ENCODE data around the gene ACOX3.
"Not testable (repeated sequence)": the region's sequence is repeated elsewhere in the genome, so short reads cannot be mapped to it uniquely, and the experiment has no call there.

Gene ACOX3

GRCh38 chr4:8395504-8396296 lies 44.8 kb downstream of the ACOX3 start:
- Mint-ChIP-seq H3K4me3 (no peak overlapping the region), H3K27me3 (no peaks in the 10 kb centered on the region), H3K9me3 (ENCODE audit: low read depth) (no peaks in the 10 kb centered on the region), H3K4me1 (ENCODE audit: low read depth) (no peaks in the 10 kb centered on the region), H3K36me3 (no peaks in the 10 kb centered on the region), H3K27ac (no peak overlapping the region)

GRCh38 chr4:8394806-8395205 lies 45.7 kb downstream of the ACOX3 start:
- Mint-ChIP-seq H3K4me1 (ENCODE audit: low read depth) (no peaks in the 10 kb centered on the region), H3K4me3 (no peak overlapping the region), H3K27me3 (no peaks in the 10 kb centered on the region), H3K27ac (no peak overlapping the region), H3K36me3 (no peaks in the 10 kb centered on the region), H3K9me3 (ENCODE audit: low read depth) (no peaks in the 10 kb centered on the region)

- H3K27me3 Mint-ChIP-seq, result no peaks in the 10 kb centered on the region
- H3K36me3 Mint-ChIP-seq, result no peaks in the 10 kb centered on the region
- H3K27ac Mint-ChIP-seq, result no peak overlapping the region
- H3K4me1 Mint-ChIP-seq (ENCODE audit: low read depth), result no peaks in the 10 kb centered on the region
- no peak overlapping the region for H3K4me3 Mint-ChIP-seq
- no peaks in the 10 kb centered on the region for H3K9me3 Mint-ChIP-seq (ENCODE audit: low read depth)
Observed at GRCh38 chr4:8394061-8394519, 46.4 kb downstream of the ACOX3 start.

GRCh38 chr4:8393593-8394038 lies 46.9 kb downstream of the ACOX3 start:
- H3K4me3 Mint-ChIP-seq, result no peak overlapping the region

GRCh38 chr4:8392591-8393190 lies 47.8 kb downstream of the ACOX3 start:
- Mint-ChIP-seq H3K4me3 (no peak overlapping the region), H3K4me1 (ENCODE audit: low read depth) (no peaks in the 10 kb centered on the region), H3K27me3 (no peaks in the 10 kb centered on the region), H3K27ac (no peak overlapping the region), H3K36me3 (no peaks in the 10 kb centered on the region), H3K9me3 (ENCODE audit: low read depth) (no peaks in the 10 kb centered on the region)

More at GRCh38 chr4:8393593-8394038, 46.9 kb downstream of the ACOX3 start:
- no peaks in the 10 kb centered on the region for H3K9me3 Mint-ChIP-seq (ENCODE audit: low read depth)
- no peaks in the 10 kb centered on the region for H3K27me3 Mint-ChIP-seq
- no peaks in the 10 kb centered on the region for H3K4me1 Mint-ChIP-seq (ENCODE audit: low read depth)
- H3K36me3 Mint-ChIP-seq, result no peaks in the 10 kb centered on the region
- no peak overlapping the region for H3K27ac Mint-ChIP-seq

- Mint-ChIP-seq H3K4me1 (ENCODE audit: low read depth) (no peaks in the 10 kb centered on the region), H3K36me3 (no peaks in the 10 kb centered on the region), H3K4me3 (no peak overlapping the region), H3K27me3 (no peaks in the 10 kb centered on the region), H3K9me3 (ENCODE audit: low read depth) (no peaks in the 10 kb centered on the region), H3K27ac (no peak overlapping the region)
Observed at GRCh38 chr4:8391972-8392371, 48.6 kb downstream of the ACOX3 start.

GRCh38 chr4:8391071-8391470 lies 49.5 kb downstream of the ACOX3 start:
- Mint-ChIP-seq H3K9me3 (ENCODE audit: low read depth) (no peaks in the 10 kb centered on the region), H3K4me1 (ENCODE audit: low read depth) (no peaks in the 10 kb centered on the region), H3K4me3 (no peak overlapping the region), H3K36me3 (no peaks in the 10 kb centered on the region), H3K27ac (no peak overlapping the region), H3K27me3 (no peaks in the 10 kb centered on the region)

- H3K36me3 Mint-ChIP-seq, result no peaks in the 10 kb centered on the region
- no peak overlapping the region for H3K27ac Mint-ChIP-seq
- no peak overlapping the region for H3K4me3 Mint-ChIP-seq
- H3K4me1 Mint-ChIP-seq (ENCODE audit: low read depth), result no peaks in the 10 kb centered on the region
- no peaks in the 10 kb centered on the region for H3K27me3 Mint-ChIP-seq
- no peaks in the 10 kb centered on the region for H3K9me3 Mint-ChIP-seq (ENCODE audit: low read depth)
Observed at GRCh38 chr4:8390577-8390976, 49.9 kb downstream of the ACOX3 start.

GRCh38 chr4:8388528-8388870 lies 52.0 kb downstream of the ACOX3 start:
- no peaks in the 10 kb centered on the region for H3K4me1 Mint-ChIP-seq (ENCODE audit: low read depth)
- no peaks in the 10 kb centered on the region for H3K27me3 Mint-ChIP-seq
- no peaks in the 10 kb centered on the region for H3K36me3 Mint-ChIP-seq
- no peak overlapping the region for H3K27ac Mint-ChIP-seq
- H3K4me3 Mint-ChIP-seq, result no peak overlapping the region
- no peaks in the 10 kb centered on the region for H3K9me3 Mint-ChIP-seq (ENCODE audit: low read depth)

GRCh38 chr4:8387615-8388527 lies 52.7 kb downstream of the ACOX3 start:
- Mint-ChIP-seq H3K4me3 (no peak overlapping the region), H3K4me1 (ENCODE audit: low read depth) (no peaks in the 10 kb centered on the region), H3K36me3 (no peaks in the 10 kb centered on the region), H3K27ac (no peak overlapping the region), H3K27me3 (no peaks in the 10 kb centered on the region), H3K9me3 (ENCODE audit: low read depth) (no peaks in the 10 kb centered on the region)

GRCh38 chr4:8387194-8387593 lies 53.3 kb downstream of the ACOX3 start:
- Mint-ChIP-seq H3K4me1 (ENCODE audit: low read depth) (no peaks in the 10 kb centered on the region), H3K4me3 (no peak overlapping the region), H3K27me3 (no peaks in the 10 kb centered on the region), H3K36me3 (no peaks in the 10 kb centered on the region), H3K27ac (no peak overlapping the region), H3K9me3 (ENCODE audit: low read depth) (no peaks in the 10 kb centered on the region)

GRCh38 chr4:8386731-8387130 lies 53.8 kb downstream of the ACOX3 start:
- Mint-ChIP-seq H3K36me3 (no peaks in the 10 kb centered on the region), H3K4me3 (no peak overlapping the region), H3K27ac (no peak overlapping the region), H3K27me3 (no peaks in the 10 kb centered on the region), H3K9me3 (ENCODE audit: low read depth) (no peaks in the 10 kb centered on the region), H3K4me1 (ENCODE audit: low read depth) (no peaks in the 10 kb centered on the region)

GRCh38 chr4:8386131-8386530 lies 54.4 kb downstream of the ACOX3 start:
- not testable (repeated sequence) for H3K27me3 Mint-ChIP-seq; H3K9me3 Mint-ChIP-seq (ENCODE audit: low read depth); H3K4me3 Mint-ChIP-seq; H3K4me1 Mint-ChIP-seq (ENCODE audit: low read depth); H3K27ac Mint-ChIP-seq; H3K36me3 Mint-ChIP-seq

- no peak overlapping the region for H3K4me3 Mint-ChIP-seq
- H3K9me3 Mint-ChIP-seq (ENCODE audit: low read depth), result no peaks in the 10 kb centered on the region
- H3K36me3 Mint-ChIP-seq, result no peaks in the 10 kb centered on the region
- no peaks in the 10 kb centered on the region for H3K4me1 Mint-ChIP-seq (ENCODE audit: low read depth)
- no peak overlapping the region for H3K27ac Mint-ChIP-seq
- no peaks in the 10 kb centered on the region for H3K27me3 Mint-ChIP-seq
Observed at GRCh38 chr4:8385611-8386010, 54.9 kb downstream of the ACOX3 start.

GRCh38 chr4:8385106-8385505 lies 55.4 kb downstream of the ACOX3 start:
- no peak overlapping the region for H3K27ac Mint-ChIP-seq
- no peaks in the 10 kb centered on the region for H3K36me3 Mint-ChIP-seq
- no peaks in the 10 kb centered on the region for H3K27me3 Mint-ChIP-seq
- H3K9me3 Mint-ChIP-seq (ENCODE audit: low read depth), result no peaks in the 10 kb centered on the region
- no peak overlapping the region for H3K4me3 Mint-ChIP-seq
- H3K4me1 Mint-ChIP-seq (ENCODE audit: low read depth), result no peaks in the 10 kb centered on the region
